HG02571 (cell line): ENCODE results near the gene LSMEM2.

Experiments used
- ATAC-seq: cut with Tn5 transposase; IDR thresholded peaks from one replicate; pipeline ENCODE4 v1.9.1; 2021; ENCODE audit warnings: mild to moderate bottlenecking, moderate library complexity; ENCODE audit not compliant: unreplicated experiment

Gene LSMEM2

GRCh38 chr3:50337175-50337861 lies 58.4 kb downstream of the LSMEM2 start:
- ATAC-seq, result peak; percentile 79
